GM12878 (cell line): ENCODE data around the gene NCBP3. TPM values are rescaled to one million over a fixed set of nuclear protein-coding genes. Genes with fewer than 3 reads are reported as not detected.

ENCODE experiments used
- ATAC-seq: fragments of 200-7000 bp; cut with Tn5 transposase; 3 replicates; pipeline ENCODE4 v1.9.1; 2020; ENCODE audit warnings: mild to moderate bottlenecking, moderate library complexity
- BruUV-seq: library from RNA; stranded (reverse); fragments of 400-500 nt; replicated peaks from 2 replicates; lab custom pipeline; 2021; lab: Mats Ljungman, UMichigan
- CTCF ChIA-PET: fragments of 300-600 bp; sonication (Branson Sonifier 250); formaldehyde crosslinking; extraction: SDS; loops from one replicate; lab custom pipeline; 2021; ENCODE audit warnings: inconsistent platforms; lab: Yijun Ruan, JAX
- POLR2A ChIA-PET: fragments of 350-600 bp; formaldehyde crosslinking; extraction: SDS; loops from one replicate; lab custom pipeline; 2021; ENCODE audit warnings: inconsistent platforms; lab: Charles Lee
- RAD21 ChIA-PET: fragments of 300-600 bp; sonication (Branson Sonifier 250); formaldehyde crosslinking; loops from one replicate; lab custom pipeline; 2023; ENCODE audit warnings: antibody characterized with exemption; ENCODE audit not compliant: unreplicated experiment; lab: Charles Lee
- SMC1A ChIA-PET: fragments of 300-600 bp; sonication (Branson Sonifier 250); formaldehyde crosslinking; loops from one replicate; lab custom pipeline; 2023; ENCODE audit not compliant: unreplicated experiment, uncharacterized antibody; lab: Charles Lee
- DNase-seq: peaks from one replicate; pipeline ENCODE4 v3.0.0-alpha.2; 2011; ENCODE audit warnings: low read depth, low spot score
- FAIRE-seq: peaks from 3 replicates; lab custom pipeline; 2011; peaks lifted over from hg19 to GRCh38; lab: Jason Lieb, UNC
- H2AFZ ChIP-seq: 2 replicates; pipeline ENCODE4 v1.6.0; 2011; ENCODE audit warnings: low read depth, low read length, control low read depth; ENCODE audit not compliant: control insufficient read depth
- H3K27ac ChIP-seq: 2 replicates; pipeline ENCODE4 v1.5.1; 2011; ENCODE audit warnings: control low read depth; ENCODE audit not compliant: control insufficient read depth, insufficient read depth
- H3K27me3 ChIP-seq, 2 experiments: replicated peaks in 1 of 2; 2 replicates each; pipeline versions ENCODE4 v1.6.0 to v1.6.1; 2011; ENCODE audit warnings: low read length in 1 of 2; ENCODE audit not compliant: control insufficient read depth in 2 of 2, insufficient read depth in 2 of 2
- H3K36me3 ChIP-seq, 2 experiments: 2 replicates each; pipeline ENCODE4 v1.5.1; 2011; ENCODE audit warnings: low read length in 1 of 2; ENCODE audit not compliant: control insufficient read depth in 2 of 2, insufficient read depth in 2 of 2
- H3K4me1 ChIP-seq: 2 replicates; pipeline ENCODE4 v1.6.1; 2011; ENCODE audit warnings: mild to moderate bottlenecking, low read length, moderate library complexity, mixed read lengths; ENCODE audit not compliant: control insufficient read depth, insufficient read depth
- H3K4me2 ChIP-seq: 2 replicates; pipeline ENCODE4 v1.6.0; 2011; ENCODE audit warnings: control low read depth; ENCODE audit not compliant: control insufficient read depth, insufficient read depth
- H3K4me3 ChIP-seq: fragments of 200-600 bp; sonication (generic); 2 replicates; pipeline ENCODE4 v1.5.1; 2016
- H3K79me2 ChIP-seq: 2 replicates; pipeline ENCODE4 v1.6.0; 2011; ENCODE audit warnings: low read length; ENCODE audit not compliant: control insufficient read depth, insufficient read depth
- H3K9ac ChIP-seq: 2 replicates; pipeline ENCODE4 v1.8.0; 2011; ENCODE audit warnings: low read length, control low read depth, mixed read lengths; ENCODE audit not compliant: control insufficient read depth, insufficient read depth
- H3K9me3 ChIP-seq: replicated peaks from 3 replicates; pipeline ENCODE4 v1.5.1; 2011; ENCODE audit warnings: mild to moderate bottlenecking, low read length; ENCODE audit not compliant: control insufficient read depth, insufficient read depth
- H4K20me1 ChIP-seq: 2 replicates; pipeline ENCODE4 v1.6.0; 2011; ENCODE audit not compliant: control insufficient read depth, insufficient read depth
- BACH1 ChIP-seq: fragments of 450-650 bp; IDR thresholded peaks from 2 replicates; pipeline ENCODE4 v1.6.1; 2017; ENCODE audit warnings: mild to moderate bottlenecking, borderline replicate concordance
- CBFB ChIP-seq: IDR thresholded peaks from 2 replicates; pipeline ENCODE4 v1.6.1; 2016; ENCODE audit warnings: antibody characterized with exemption, low read depth
- EED ChIP-seq: sonication (generic); IDR thresholded peaks from 2 replicates; pipeline ENCODE4 v1.6.1; 2016; ENCODE audit warnings: antibody characterized with exemption, low read depth
- KLF5 ChIP-seq: fragments of 450-650 bp; IDR thresholded peaks from 2 replicates; pipeline ENCODE4 v1.6.1; 2014; ENCODE audit warnings: mild to moderate bottlenecking; ENCODE audit not compliant: partially characterized antibody
- MTA2 ChIP-seq: fragments of 450-650 bp; IDR thresholded peaks from 2 replicates; pipeline ENCODE4 v1.6.1; 2016; ENCODE audit warnings: low read depth, mild to moderate bottlenecking, moderate library complexity
- RAD51 ChIP-seq: fragments of 450-650 bp; IDR thresholded peaks from 2 replicates; pipeline ENCODE4 v1.6.1; 2016; ENCODE audit warnings: moderate library complexity, mild to moderate bottlenecking, inconsistent platforms
- SMAD1 ChIP-seq: fragments of 450-650 bp; IDR thresholded peaks from 2 replicates; pipeline ENCODE4 v1.6.1; 2018; ENCODE audit warnings: mild to moderate bottlenecking, low read depth; ENCODE audit not compliant: partially characterized antibody
- YY1 ChIP-seq: IDR thresholded peaks from 2 replicates; pipeline ENCODE4 v1.6.1; 2011; ENCODE audit warnings: low read depth, mild to moderate bottlenecking, low read length
- WGBS: methylation state at CpG from one replicate; pipeline ENCODE4 v1.1.6; 2016; ENCODE audit warnings: low lambda C conversion rate; ENCODE audit not compliant: insufficient replicate concordance, insufficient coverage; ENCODE audit errors: missing lambda C conversion rate; 5-methylcytosine and 5-hydroxymethylcytosine counted together
- in situ Hi-C: fragments of 300-500 bp; cut with MboI; formaldehyde crosslinking; loops from 9 replicates; pipeline ENCODE4 v1.14.3; 2018; ENCODE audit warnings: mixed read lengths
- intact Hi-C: fragments of 100-400 bp; cut with micrococcal nuclease; formaldehyde crosslinking; loops from one replicate; pipeline ENCODE4 v1.14.2; 2022; ENCODE audit not compliant: unreplicated experiment
- polyA plus RNA-seq, 11 experiments: library from polyadenylated mRNA; depleted of rRNA in 4 of 11; unstranded in 6 of 11; stranded (reverse) in 5 of 11; fragments of >200 nt; fragmentation: Nextera tagmentation in 4 of 11; fragmentation: Illumina TruSeq in 1 of 11; extraction: Ambion mirVana in 4 of 11; extraction: Trizol in 1 of 11; gene quantifications; 1 replicate in 1 of 11; 2 replicates in 10 of 11; pipeline versions ENCODE4 v1.2.1 to v1.2.3, GENCODE V29; 2011 to 2016; ENCODE audit warnings: inconsistent platforms in 2 of 11, missing spikeins in 2 of 11, low read depth in 1 of 11
- total RNA-seq, 4 experiments: library from RNA; depleted of rRNA in 3 of 4; stranded (reverse); fragments of >200 nt in 3 of 4; fragmentation: Illumina TruSeq in 1 of 4; extraction: Trizol in 1 of 4; gene quantifications; 2 replicates each; pipeline versions ENCODE4 v1.2.1 to v1.2.3, GENCODE V29; 2013 to 2021
- TF ChIP-seq, protein P1 (sequence below): fragments of 450-650 bp; formaldehyde crosslinking; IDR thresholded peaks from 2 replicates; pipeline ENCODE4 v1.4.0; 2022; ENCODE audit warnings: mild to moderate bottlenecking, moderate library complexity
- TF ChIP-seq, protein P2 (sequence below): fragments of 450-650 bp; IDR thresholded peaks from 2 replicates; pipeline ENCODE4 v1.6.1; 2017; ENCODE audit warnings: mild to moderate bottlenecking, low read depth, inconsistent platforms; ENCODE audit not compliant: poor library complexity, severe bottlenecking
- TF ChIP-seq, protein P3 (sequence below): IDR thresholded peaks from 2 replicates; pipeline ENCODE4 v1.6.1; 2012; ENCODE audit warnings: improper control_type of control experiment, low read depth, low read length; ENCODE audit not compliant: insufficient replicate concordance

Gene NCBP3
- total and polyA plus RNA-seq, 10 of the 15 experiments (the other 5 are each of a cell fraction or from before 2014, with no cell fraction given) = 5.2 to 32.0 (median 23.2) TPM

DNA sequence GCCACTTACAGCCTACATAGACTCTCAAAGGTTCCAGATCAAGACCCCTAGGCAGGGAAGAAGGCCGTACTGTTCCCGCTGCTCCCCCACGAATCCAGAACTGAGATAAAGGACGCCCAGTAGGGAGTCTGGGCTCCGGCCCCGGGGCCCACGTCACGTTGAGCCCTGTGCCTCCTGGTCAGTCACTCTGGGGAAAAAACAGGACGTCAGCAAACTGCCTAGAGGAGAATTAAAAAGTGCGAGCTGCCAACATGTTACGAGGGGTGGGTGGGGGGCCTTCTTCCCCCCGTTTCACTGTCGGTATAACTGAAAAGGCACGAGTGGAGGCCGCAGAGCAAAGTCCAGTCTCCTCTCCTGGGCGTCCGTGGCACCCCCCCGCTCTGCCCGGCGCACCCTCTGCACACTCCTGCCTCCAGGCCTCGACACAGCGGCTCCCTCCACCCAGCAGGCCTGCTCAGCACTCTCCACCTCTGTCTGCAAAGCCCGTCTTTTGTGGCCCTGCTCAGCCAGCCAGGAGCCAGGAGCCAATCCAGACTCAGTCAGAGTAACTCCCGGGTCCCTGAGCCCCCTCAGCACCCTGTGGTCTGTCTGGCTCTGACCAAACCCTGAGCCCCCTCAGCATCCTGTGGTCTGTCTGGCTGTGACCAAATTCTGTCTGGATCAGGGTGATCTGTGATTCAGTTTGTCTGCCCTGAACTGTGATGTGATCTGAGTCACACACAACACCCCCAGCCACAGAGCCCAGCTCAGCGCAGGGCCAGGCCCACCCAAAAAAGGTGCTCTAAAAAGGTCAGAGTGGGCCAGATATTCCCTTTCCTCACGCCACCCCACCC, 51.3 kb downstream of the NCBP3 start:
- ChIA-PET RAD21 (no interaction called here), CTCF (interaction anchor here (1.6 to 2.2 kb wide), 2 partner anchors 33 to 57 kb away, joined by 9 to 13 read pairs; no protein-coding TSS in a partner anchor), POLR2A (no interaction called here), SMC1A (interaction anchor here (1.9 to 3.4 kb wide), 2 partner anchors 54 to 56 kb away, joined by 7 to 19 read pairs; no protein-coding TSS in a partner anchor)
- Histone ChIP-seq H3K79me2 (no peaks in the 10 kb centered on the region), H3K27me3 (no peaks in the 10 kb centered on the region), H3K9me3 (no peaks in the 10 kb centered on the region; the same call in 2 of the 3 replicates), H2AFZ (peak overlapping the region; percentile 74), H3K4me1 (peaks cover 50% of the 10 kb centered on the region), H4K20me1 (no peaks in the 10 kb centered on the region), H3K36me3 (no peaks in the 10 kb centered on the region), H3K4me3 (no peak overlapping the region), H3K27ac (peak overlapping the region; percentile 1), H3K9ac (peak overlapping the region; percentile 17; the same call in 1 of the 2 replicates), H3K4me2 (peak overlapping the region; percentile 49)
- no peak for FAIRE-seq
- intact Hi-C loops (loop anchor here (5.0 kb wide), 1 partner anchor 57 kb away; no protein-coding TSS in a partner anchor), in situ Hi-C loops (no loop called here)
- 61% methylated on average over 20 of the region's 26 CpGs for WGBS
- DNase-seq = no peak
- peak; percentile 15 for ATAC-seq
- BruUV-seq = no TSS peak
- TF ChIP-seq SMAD1 = no peak
- TF ChIP-seq, protein P1, sequence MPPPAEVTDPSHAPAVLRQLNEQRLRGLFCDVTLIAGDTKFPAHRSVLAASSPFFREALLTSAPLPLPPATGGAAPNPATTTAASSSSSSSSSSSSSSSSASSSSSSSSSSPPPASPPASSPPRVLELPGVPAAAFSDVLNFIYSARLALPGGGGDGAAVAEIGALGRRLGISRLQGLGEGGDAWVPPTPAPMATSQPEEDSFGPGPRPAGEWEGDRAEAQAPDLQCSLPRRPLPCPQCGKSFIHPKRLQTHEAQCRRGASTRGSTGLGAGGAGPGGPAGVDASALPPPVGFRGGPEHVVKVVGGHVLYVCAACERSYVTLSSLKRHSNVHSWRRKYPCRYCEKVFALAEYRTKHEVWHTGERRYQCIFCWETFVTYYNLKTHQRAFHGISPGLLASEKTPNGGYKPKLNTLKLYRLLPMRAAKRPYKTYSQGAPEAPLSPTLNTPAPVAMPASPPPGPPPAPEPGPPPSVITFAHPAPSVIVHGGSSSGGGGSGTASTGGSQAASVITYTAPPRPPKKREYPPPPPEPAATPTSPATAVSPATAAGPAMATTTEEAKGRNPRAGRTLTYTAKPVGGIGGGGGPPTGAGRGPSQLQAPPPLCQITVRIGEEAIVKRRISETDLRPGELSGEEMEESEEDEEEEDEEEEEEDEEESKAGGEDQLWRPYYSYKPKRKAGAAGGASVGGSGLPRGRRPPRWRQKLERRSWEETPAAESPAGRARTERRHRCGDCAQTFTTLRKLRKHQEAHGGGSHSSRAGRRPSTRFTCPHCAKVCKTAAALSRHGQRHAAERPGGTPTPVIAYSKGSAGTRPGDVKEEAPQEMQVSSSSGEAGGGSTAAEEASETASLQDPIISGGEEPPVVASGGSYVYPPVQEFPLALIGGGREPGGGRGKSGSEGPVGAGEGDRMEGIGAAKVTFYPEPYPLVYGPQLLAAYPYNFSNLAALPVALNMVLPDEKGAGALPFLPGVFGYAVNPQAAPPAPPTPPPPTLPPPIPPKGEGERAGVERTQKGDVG = no peak
- TF ChIP-seq BACH1 = no peak
- TF ChIP-seq, protein P2, sequence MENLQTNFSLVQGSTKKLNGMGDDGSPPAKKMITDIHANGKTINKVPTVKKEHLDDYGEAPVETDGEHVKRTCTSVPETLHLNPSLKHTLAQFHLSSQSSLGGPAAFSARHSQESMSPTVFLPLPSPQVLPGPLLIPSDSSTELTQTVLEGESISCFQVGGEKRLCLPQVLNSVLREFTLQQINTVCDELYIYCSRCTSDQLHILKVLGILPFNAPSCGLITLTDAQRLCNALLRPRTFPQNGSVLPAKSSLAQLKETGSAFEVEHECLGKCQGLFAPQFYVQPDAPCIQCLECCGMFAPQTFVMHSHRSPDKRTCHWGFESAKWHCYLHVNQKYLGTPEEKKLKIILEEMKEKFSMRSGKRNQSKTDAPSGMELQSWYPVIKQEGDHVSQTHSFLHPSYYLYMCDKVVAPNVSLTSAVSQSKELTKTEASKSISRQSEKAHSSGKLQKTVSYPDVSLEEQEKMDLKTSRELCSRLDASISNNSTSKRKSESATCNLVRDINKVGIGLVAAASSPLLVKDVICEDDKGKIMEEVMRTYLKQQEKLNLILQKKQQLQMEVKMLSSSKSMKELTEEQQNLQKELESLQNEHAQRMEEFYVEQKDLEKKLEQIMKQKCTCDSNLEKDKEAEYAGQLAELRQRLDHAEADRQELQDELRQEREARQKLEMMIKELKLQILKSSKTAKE = no peak
- TF ChIP-seq MTA2 = no peak
- no peak for TF ChIP-seq YY1
- no peak for TF ChIP-seq CBFB
- TF ChIP-seq, protein P3, sequence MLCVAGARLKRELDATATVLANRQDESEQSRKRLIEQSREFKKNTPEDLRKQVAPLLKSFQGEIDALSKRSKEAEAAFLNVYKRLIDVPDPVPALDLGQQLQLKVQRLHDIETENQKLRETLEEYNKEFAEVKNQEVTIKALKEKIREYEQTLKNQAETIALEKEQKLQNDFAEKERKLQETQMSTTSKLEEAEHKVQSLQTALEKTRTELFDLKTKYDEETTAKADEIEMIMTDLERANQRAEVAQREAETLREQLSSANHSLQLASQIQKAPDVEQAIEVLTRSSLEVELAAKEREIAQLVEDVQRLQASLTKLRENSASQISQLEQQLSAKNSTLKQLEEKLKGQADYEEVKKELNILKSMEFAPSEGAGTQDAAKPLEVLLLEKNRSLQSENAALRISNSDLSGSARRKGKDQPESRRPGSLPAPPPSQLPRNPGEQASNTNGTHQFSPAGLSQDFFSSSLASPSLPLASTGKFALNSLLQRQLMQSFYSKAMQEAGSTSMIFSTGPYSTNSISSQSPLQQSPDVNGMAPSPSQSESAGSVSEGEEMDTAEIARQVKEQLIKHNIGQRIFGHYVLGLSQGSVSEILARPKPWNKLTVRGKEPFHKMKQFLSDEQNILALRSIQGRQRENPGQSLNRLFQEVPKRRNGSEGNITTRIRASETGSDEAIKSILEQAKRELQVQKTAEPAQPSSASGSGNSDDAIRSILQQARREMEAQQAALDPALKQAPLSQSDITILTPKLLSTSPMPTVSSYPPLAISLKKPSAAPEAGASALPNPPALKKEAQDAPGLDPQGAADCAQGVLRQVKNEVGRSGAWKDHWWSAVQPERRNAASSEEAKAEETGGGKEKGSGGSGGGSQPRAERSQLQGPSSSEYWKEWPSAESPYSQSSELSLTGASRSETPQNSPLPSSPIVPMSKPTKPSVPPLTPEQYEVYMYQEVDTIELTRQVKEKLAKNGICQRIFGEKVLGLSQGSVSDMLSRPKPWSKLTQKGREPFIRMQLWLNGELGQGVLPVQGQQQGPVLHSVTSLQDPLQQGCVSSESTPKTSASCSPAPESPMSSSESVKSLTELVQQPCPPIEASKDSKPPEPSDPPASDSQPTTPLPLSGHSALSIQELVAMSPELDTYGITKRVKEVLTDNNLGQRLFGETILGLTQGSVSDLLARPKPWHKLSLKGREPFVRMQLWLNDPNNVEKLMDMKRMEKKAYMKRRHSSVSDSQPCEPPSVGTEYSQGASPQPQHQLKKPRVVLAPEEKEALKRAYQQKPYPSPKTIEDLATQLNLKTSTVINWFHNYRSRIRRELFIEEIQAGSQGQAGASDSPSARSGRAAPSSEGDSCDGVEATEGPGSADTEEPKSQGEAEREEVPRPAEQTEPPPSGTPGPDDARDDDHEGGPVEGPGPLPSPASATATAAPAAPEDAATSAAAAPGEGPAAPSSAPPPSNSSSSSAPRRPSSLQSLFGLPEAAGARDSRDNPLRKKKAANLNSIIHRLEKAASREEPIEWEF = no peak
- TF ChIP-seq EED = no peak
- no peak for TF ChIP-seq KLF5
- no peak for TF ChIP-seq RAD51
